Keratinocyte (primary cell): Measurements from ENCODE around the gene MAGI3. TPM values are rescaled to one million over a fixed set of nuclear protein-coding genes. Genes with fewer than 3 reads are reported as not detected.
A peak's percentile ranks its signal among the peaks of the same experiment; 100 is the strongest.

Experiments
- DNase-seq: peaks from one replicate; pipeline ENCODE4 v3.0.0-alpha.2; 2011; ENCODE audit warnings: low read depth, missing footprints, low spot score
- FAIRE-seq: peaks from 2 replicates; lab custom pipeline; 2011; peaks lifted over from hg19 to GRCh38; lab: Jason Lieb, UNC
- H2AFZ ChIP-seq: 2 replicates; pipeline ENCODE4 v1.6.0; 2012; ENCODE audit warnings: low read length, control low read depth, inconsistent platforms; ENCODE audit not compliant: control insufficient read depth
- H3K27ac ChIP-seq: 2 replicates; pipeline ENCODE4 v1.5.1; 2011; ENCODE audit warnings: low read length; ENCODE audit not compliant: control insufficient read depth, insufficient read depth
- H3K27me3 ChIP-seq: 3 replicates; pipeline ENCODE4 v1.6.0; 2011; ENCODE audit warnings: low read length; ENCODE audit not compliant: control insufficient read depth, insufficient read depth; ENCODE audit errors: extremely low read depth
- H3K36me3 ChIP-seq, 2 experiments: 2 replicates in 1 of 2; 3 replicates in 1 of 2; pipeline ENCODE4 v1.5.1; 2011; ENCODE audit warnings: low read length in 2 of 2, mild to moderate bottlenecking in 1 of 2; ENCODE audit not compliant: control insufficient read depth in 2 of 2, insufficient read depth in 2 of 2; ENCODE audit errors: extremely low read depth in 1 of 2
- H3K4me1 ChIP-seq: 3 replicates; pipeline ENCODE4 v1.5.1; 2011; ENCODE audit warnings: low read length; ENCODE audit not compliant: control insufficient read depth, insufficient read depth; ENCODE audit errors: extremely low read depth
- H3K4me2 ChIP-seq: 3 replicates; pipeline ENCODE4 v1.6.0; 2011; ENCODE audit warnings: low read depth, low read length; ENCODE audit not compliant: control insufficient read depth, insufficient read depth; ENCODE audit errors: extremely low read depth
- H3K4me3 ChIP-seq, 3 experiments: fragments of 200-600 bp in 1 of 3; sonication (generic) in 1 of 3; 2 replicates in 2 of 3; 3 replicates in 1 of 3; pipeline ENCODE4 v1.5.1; 2011 to 2016; ENCODE audit warnings: low read length in 3 of 3, mild to moderate bottlenecking in 3 of 3, control low read depth in 2 of 3, inconsistent platforms in 1 of 3, low read depth in 1 of 3, mixed read lengths in 1 of 3, mixed run types in 1 of 3, moderate library complexity in 1 of 3; ENCODE audit not compliant: control insufficient read depth in 2 of 3, insufficient read depth in 2 of 3; ENCODE audit errors: extremely low read depth in 1 of 3
- H3K79me2 ChIP-seq: 2 replicates; pipeline ENCODE4 v1.6.0; 2012; ENCODE audit warnings: low read length; ENCODE audit not compliant: control insufficient read depth, insufficient read depth
- H3K9ac ChIP-seq: 3 replicates; pipeline ENCODE4 v1.6.0; 2011; ENCODE audit warnings: low read length; ENCODE audit not compliant: control insufficient read depth, insufficient read depth; ENCODE audit errors: extremely low read depth
- H3K9me1 ChIP-seq: 3 replicates; pipeline ENCODE4 v1.6.0; 2011; ENCODE audit warnings: low read length; ENCODE audit not compliant: control insufficient read depth, insufficient read depth; ENCODE audit errors: extremely low read depth
- H3K9me3 ChIP-seq: 2 replicates; pipeline ENCODE4 v1.5.1; 2012; ENCODE audit warnings: low read depth, low read length; ENCODE audit not compliant: control insufficient read depth
- H4K20me1 ChIP-seq: 3 replicates; pipeline ENCODE4 v1.6.0; 2011; ENCODE audit warnings: low read length; ENCODE audit not compliant: control insufficient read depth, insufficient read depth; ENCODE audit errors: extremely low read depth
- CTCF ChIP-seq, 3 experiments: IDR thresholded peaks in 1 of 3; conservative IDR thresholded peaks in 1 of 3; optimal IDR thresholded peaks in 1 of 3; 2 replicates in 2 of 3; 3 replicates in 1 of 3; pipeline versions ENCODE3 to v1.5.1; 2011; ENCODE audit warnings: low read length in 3 of 3, mild to moderate bottlenecking in 3 of 3, moderate library complexity in 2 of 3, control low read depth in 1 of 3, inconsistent platforms in 1 of 3; ENCODE audit not compliant: insufficient read depth in 2 of 3; ENCODE audit errors: extremely low read depth in 1 of 3
- EZH2 ChIP-seq: IDR thresholded peaks from one replicate; pipeline ENCODE4 v1.6.1; 2012; ENCODE audit warnings: inconsistent platforms, mild to moderate bottlenecking, low read length, moderate library complexity
- dilution Hi-C: fragments of 300-500 bp; cut with MboI; formaldehyde crosslinking; loops from one replicate; pipeline ENCODE4 v1.7.0; 2020; ENCODE audit warnings: low sequenced_read_pairs; ENCODE audit not compliant: extremely low pct_ligation_motif_present
- polyA minus RNA-seq, 3 experiments: library from RNA; depleted of rRNA, polyadenylated mRNA; stranded (reverse); fragments of >200 nt; gene quantifications; 1 replicate in 1 of 3; 2 replicates in 1 of 3; 3 replicates in 1 of 3; pipeline ENCODE4 v1.2.3, GENCODE V29; 2011
- polyA plus RNA-seq, 5 experiments: library from polyadenylated mRNA; depleted of rRNA in 3 of 5; stranded (reverse) in 3 of 5; stranded (forward) in 1 of 5; unstranded in 1 of 5; fragments of >200 nt; gene quantifications; 1 replicate in 1 of 5; 2 replicates in 3 of 5; 3 replicates in 1 of 5; pipeline versions ENCODE4 v1.2.1 to v1.2.3, GENCODE V29; 2011 to 2012; ENCODE audit warnings: missing spikeins in 2 of 5, low read depth in 1 of 5, low replicate concordance in 1 of 5

MAGI3 gene
- polyA plus RNA-seq (2.1 to 3.2 TPM (median 2.6 TPM) in 3 replicates), polyA minus RNA-seq (3.7 to 11.3 TPM (median 7.8 TPM) in 3 replicates)
- polyA plus RNA-seq (2011; ENCODE audit: low read depth) = 3.4 TPM
- 1.4 and 2.4 TPM in 2 replicates for polyA plus RNA-seq (2011; cell fraction: cytosol; rRNA removed)
- polyA plus RNA-seq (2011; cell fraction: nucleus; rRNA removed) = 3.3 and 3.6 TPM in 2 replicates
- 2.6 and 2.9 TPM in 2 replicates for polyA plus RNA-seq (2012; ENCODE audit: low replicate concordance)
- 2.5 TPM for polyA minus RNA-seq (2011; cell fraction: cytosol; rRNA and poly(A)+ RNA removed)
- 7.3 and 14.6 TPM in 2 replicates for polyA minus RNA-seq (2011; cell fraction: nucleus; rRNA and poly(A)+ RNA removed)

GRCh38 chr1:113389953-113390834, at the start of gene MAGI3:
Gene MAGI3 (plus strand): TSS chr1:113390515. CDS start chr1:113391034, 519 bp downstream.
- H2AFZ ChIP-seq = peak within 1 kb of the TSS; percentile 90
- dilution Hi-C loops = no loop called here
- FAIRE-seq = no peak

GRCh38 chr1:113353580-113353979, 36.7 kb upstream of the MAGI3 start:
- TF ChIP-seq EZH2 = no peak
- no peak for TF ChIP-seq CTCF (optimal IDR thresholded peaks at IDR 0.05 in 1 of 3, IDR thresholded peaks at IDR 0.05 in 1 of 3, conservative IDR thresholded peaks at IDR 0.05 in 1 of 3; ENCODE audit: extremely low read depth in 1 of 3, insufficient read depth in 2 of 3, low read length in 3 of 3)
- Histone ChIP-seq H3K4me3 (no peak overlapping the region), H3K79me2 (no peaks in the 10 kb centered on the region), H3K4me2 (peak overlapping the region; percentile 25), H3K27me3 (no peaks in the 10 kb centered on the region), H3K9ac (no peak overlapping the region), H3K9me3 (no peaks in the 10 kb centered on the region), H3K4me1 (peaks cover 3% of the 10 kb centered on the region), H3K36me3 (no peaks in the 10 kb centered on the region), H2AFZ (no peak overlapping the region), H4K20me1 (no peaks in the 10 kb centered on the region), H3K27ac (no peak overlapping the region), H3K9me1 (no peaks in the 10 kb centered on the region)
- dilution Hi-C loops = no loop called here
- FAIRE-seq (peak; percentile 55), DNase-seq (peak; percentile 26)

More at GRCh38 chr1:113389953-113390834, at the start of gene MAGI3:
- H3K9me1 ChIP-seq = no peaks in the 10 kb centered on the region
- H3K27me3 ChIP-seq = no peaks in the 10 kb centered on the region
- H3K27ac ChIP-seq = peak within 1 kb of the TSS; percentile 78
- peaks cover 19% of the 10 kb centered on the region for H3K4me1 ChIP-seq
- H3K36me3 ChIP-seq = no peaks in the 10 kb centered on the region
- peak within 1 kb of the TSS; percentile 80 for H3K9ac ChIP-seq
- H3K9me3 ChIP-seq = no peaks in the 10 kb centered on the region
- peak within 1 kb of the TSS; percentile 72 to 86 (median 78) for H3K4me3 ChIP-seq
- peak within 1 kb of the TSS; percentile 94 for H3K4me2 ChIP-seq
- peaks cover 10% of the 10 kb centered on the region for H3K79me2 ChIP-seq
- DNase-seq = peak; percentile 52
- no peak for TF ChIP-seq EZH2
- TF ChIP-seq CTCF (optimal IDR thresholded peaks at IDR 0.05 in 1 of 3, IDR thresholded peaks at IDR 0.05 in 1 of 3, conservative IDR thresholded peaks at IDR 0.05 in 1 of 3; ENCODE audit: extremely low read depth in 1 of 3, insufficient read depth in 2 of 3, low read length in 3 of 3) = no peak
- no peaks in the 10 kb centered on the region for H4K20me1 ChIP-seq
